NT2/D1 (cell line): Measurements from ENCODE around the gene FAM241A.

Experiments used
- SUZ12 ChIP-seq: IDR thresholded peaks from 2 replicates; pipeline ENCODE4 v1.6.1; 2011; ENCODE audit not compliant: insufficient read length, insufficient read depth; ENCODE audit errors: extremely low read depth
- YY1 ChIP-seq: IDR thresholded peaks from 2 replicates; pipeline ENCODE4 v1.6.1; 2011; ENCODE audit not compliant: insufficient read length, insufficient read depth
- ZNF274 ChIP-seq: IDR thresholded peaks from 2 replicates; pipeline ENCODE4 v1.6.1; 2011; ENCODE audit warnings: mild to moderate bottlenecking, low read depth, low read length

GRCh38 chr4:112141366-112142138 lies 3.7 kb upstream of the FAM241A start:
- no peak for TF ChIP-seq YY1
- no peak for TF ChIP-seq ZNF274
- TF ChIP-seq SUZ12 = no peak
